Measurements from ENCODE around the gene MESP1.
A peak's percentile ranks its signal among the peaks of the same experiment; 100 is the strongest.

The MESP1 gene

DNA sequence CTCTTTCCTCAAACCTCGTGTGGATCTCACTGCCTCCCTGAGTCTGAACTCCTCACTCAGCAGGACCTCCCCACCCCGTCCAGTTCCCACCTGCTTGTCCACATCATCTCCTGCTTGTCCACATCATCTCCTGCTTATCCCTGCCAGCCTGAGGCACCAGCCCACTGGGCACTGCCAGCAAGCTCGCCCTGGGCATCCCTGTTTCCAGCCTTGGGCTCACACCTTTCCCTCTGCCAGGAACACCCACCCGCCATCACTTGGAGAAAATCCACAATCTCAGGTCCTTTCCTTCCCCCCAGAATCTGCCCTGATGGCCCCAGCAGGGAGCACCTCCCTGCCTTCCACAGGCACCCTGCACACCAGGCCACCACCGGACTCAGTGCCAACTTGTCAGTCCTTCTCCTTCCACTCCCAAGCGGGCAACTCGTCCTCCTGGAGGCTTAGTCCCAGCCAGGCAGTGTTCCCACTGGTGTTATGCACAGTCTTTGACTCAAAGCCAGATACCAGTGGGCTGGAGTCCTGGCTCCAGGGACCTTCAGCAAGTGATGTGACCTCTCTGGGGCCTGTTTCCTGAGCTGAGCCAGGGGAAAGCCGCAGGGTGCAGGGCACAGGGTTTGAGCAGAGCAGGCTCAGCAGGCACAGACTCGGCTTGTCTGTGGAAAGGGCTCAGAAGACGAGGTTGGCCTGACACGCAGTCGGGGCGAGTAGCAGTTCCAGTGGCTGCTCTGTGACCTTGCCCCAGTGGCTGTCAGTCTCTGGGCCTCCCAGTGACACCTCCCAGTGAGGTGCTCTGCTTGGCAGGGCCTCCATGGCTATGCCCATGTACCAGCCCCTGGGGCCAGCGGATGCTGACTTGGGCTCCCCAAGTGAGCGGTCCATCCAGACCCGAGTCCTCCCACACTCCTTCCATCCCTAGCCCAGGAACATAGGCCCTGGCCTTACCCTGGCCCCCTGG lies 15.6 kb upstream of the MESP1 start:
- Histone ChIP-seq H3K18ac (ENCODE audit: low read length) (peak overlapping the region; percentile 16), H3K9ac (ENCODE audit: low read depth, low read length, poor library complexity) (peak overlapping the region; percentile 57), H4K8ac (ENCODE audit: low read depth, low read length) (no peak overlapping the region), H2AK5ac (ENCODE audit: low read depth, low read length) (peak overlapping the region; percentile 90), H3K27ac (replicated peaks; ENCODE audit: low read length) (no peak overlapping the region), H2BK15ac (ENCODE audit: low read length) (no peak overlapping the region), H2AFZ (ENCODE audit: low read length) (no peak overlapping the region), H3K36me3 (replicated peaks in 1 of 2; ENCODE audit: control insufficient read depth in 2 of 2, insufficient read depth in 2 of 2, low read length in 2 of 2) (no peaks in the 10 kb centered on the region), H3K4ac (ENCODE audit: low read length) (no peak overlapping the region), H3K4me3 (ENCODE audit: low read length in 2 of 2) (no peak overlapping the region), H3K27me3 (ENCODE audit: control insufficient read depth in 3 of 3, insufficient read depth in 3 of 3, low read depth in 1 of 3, low read length in 3 of 3) (no peaks in the 10 kb centered on the region), H2BK120ac (ENCODE audit: low read depth, low read length) (no peak overlapping the region), H3K9me3 (replicated peaks in 1 of 2; ENCODE audit: control insufficient read depth in 2 of 2, insufficient read depth in 1 of 2, low read depth in 1 of 2, low read length in 2 of 2) (peaks cover 0 to 3% of the 10 kb centered on the region in 2 donors), H3K4me1 (ENCODE audit: control insufficient read depth in 2 of 2, insufficient read depth in 1 of 2, low read depth in 1 of 2, low read length in 2 of 2) (no peaks in the 10 kb centered on the region), H3K14ac (ENCODE audit: low read length) (no peak overlapping the region), H3K4me2 (ENCODE audit: insufficient read depth, low read length, poor library complexity, severe bottlenecking) (no peak overlapping the region), H4K91ac (ENCODE audit: low read depth, low read length, poor library complexity) (no peak overlapping the region), H3K79me1 (ENCODE audit: low read depth, low read length) (no peaks in the 10 kb centered on the region), H2BK12ac (ENCODE audit: low read length) (no peak overlapping the region), H2BK5ac (ENCODE audit: low read length) (no peak overlapping the region), H3K23ac (ENCODE audit: low read depth, low read length, poor library complexity) (no peak overlapping the region)
- DNase-seq (ENCODE audit: low spot score): no peak
- WGBS, 2 donors (ENCODE audit: extremely low coverage in 2 of 2, insufficient read length in 2 of 2, insufficient replicate concordance in 1 of 2): no CpG with 5 or more reads among the region's 16 CpGs

DNA sequence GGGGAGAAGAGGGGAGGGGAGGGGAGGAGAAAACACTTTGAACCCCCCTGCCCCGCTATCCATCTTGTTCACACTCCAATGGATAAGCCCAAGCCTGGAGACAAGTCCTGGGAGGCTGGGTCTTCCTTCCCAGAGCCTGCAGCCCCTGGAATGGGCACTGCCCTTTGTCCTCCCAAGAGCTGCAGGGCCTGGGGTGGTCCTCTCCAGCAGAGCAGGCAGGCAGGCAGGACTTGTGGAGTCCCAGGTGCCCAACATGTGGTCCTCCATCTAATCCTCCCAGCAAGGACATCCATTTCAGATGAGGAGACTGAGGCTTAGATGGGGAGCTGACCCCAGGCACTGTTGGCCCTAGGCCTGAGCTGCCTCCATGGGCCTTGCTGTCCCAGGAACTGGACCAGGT lies 14.6 kb upstream of the MESP1 start:
- H3K14ac ChIP-seq (ENCODE audit: low read length): no peak overlapping the region
- H3K23ac ChIP-seq (ENCODE audit: low read depth, low read length, poor library complexity): peak overlapping the region; percentile 49
- H2BK15ac ChIP-seq (ENCODE audit: low read length): no peak overlapping the region
- H2AFZ ChIP-seq (ENCODE audit: low read length): no peak overlapping the region
- H2BK12ac ChIP-seq (ENCODE audit: low read length): no peak overlapping the region
- peaks cover 0 to 3% of the 10 kb centered on the region in 2 donors for H3K9me3 ChIP-seq (replicated peaks in 1 of 2; ENCODE audit: control insufficient read depth in 2 of 2, insufficient read depth in 1 of 2, low read depth in 1 of 2, low read length in 2 of 2)
- no peak for DNase-seq (ENCODE audit: low spot score)
- no peaks in the 10 kb centered on the region for H3K36me3 ChIP-seq (replicated peaks in 1 of 2; ENCODE audit: control insufficient read depth in 2 of 2, insufficient read depth in 2 of 2, low read length in 2 of 2)
- H2AK5ac ChIP-seq (ENCODE audit: low read depth, low read length): no peak overlapping the region
- H4K91ac ChIP-seq (ENCODE audit: low read depth, low read length, poor library complexity): no peak overlapping the region
- H3K18ac ChIP-seq (ENCODE audit: low read length): peak overlapping the region; percentile 1
- H3K79me1 ChIP-seq (ENCODE audit: low read depth, low read length): no peaks in the 10 kb centered on the region
- no peaks in the 10 kb centered on the region for H3K27me3 ChIP-seq (ENCODE audit: control insufficient read depth in 3 of 3, insufficient read depth in 3 of 3, low read depth in 1 of 3, low read length in 3 of 3)
- no peak overlapping the region for H3K27ac ChIP-seq (replicated peaks; ENCODE audit: low read length)
- no CpG with 5 or more reads among the region's 1 CpG for WGBS, 2 donors (ENCODE audit: extremely low coverage in 2 of 2, insufficient read length in 2 of 2, insufficient replicate concordance in 1 of 2)
- H2BK5ac ChIP-seq (ENCODE audit: low read length): no peak overlapping the region
- no peak overlapping the region for H3K9ac ChIP-seq (ENCODE audit: low read depth, low read length, poor library complexity)
- no peak overlapping the region for H3K4ac ChIP-seq (ENCODE audit: low read length)
- no peak overlapping the region for H4K8ac ChIP-seq (ENCODE audit: low read depth, low read length)
- H3K4me3 ChIP-seq (ENCODE audit: low read length in 2 of 2): no peak overlapping the region
- H2BK120ac ChIP-seq (ENCODE audit: low read depth, low read length): no peak overlapping the region
- no peak overlapping the region for H3K4me2 ChIP-seq (ENCODE audit: insufficient read depth, low read length, poor library complexity, severe bottlenecking)
- no peaks in the 10 kb centered on the region for H3K4me1 ChIP-seq (ENCODE audit: control insufficient read depth in 2 of 2, insufficient read depth in 1 of 2, low read depth in 1 of 2, low read length in 2 of 2)

DNA sequence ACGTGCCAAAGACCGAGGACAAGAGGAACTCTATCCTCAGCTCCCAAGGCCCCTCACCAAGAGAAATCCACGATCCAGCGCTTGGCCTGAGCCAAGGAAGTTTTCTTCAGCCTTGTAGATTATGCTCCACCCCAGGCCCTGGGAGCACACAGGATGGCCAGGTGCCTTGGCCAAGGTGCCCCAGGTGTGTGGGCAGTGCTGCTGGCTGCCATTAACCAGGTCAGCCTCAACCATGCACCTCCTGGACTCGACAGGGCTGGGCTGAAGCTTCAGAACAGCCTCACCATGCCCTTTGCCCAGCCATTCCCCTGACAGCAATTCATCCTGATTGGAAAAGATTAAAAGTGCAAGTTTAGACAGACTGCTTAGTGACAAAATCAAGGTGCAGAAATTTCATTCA lies 10.9 kb upstream of the MESP1 start:
- peak overlapping the region; percentile 71 for H2AK5ac ChIP-seq (ENCODE audit: low read depth, low read length)
- DNase-seq (ENCODE audit: low spot score): no peak
- no peak overlapping the region for H3K27ac ChIP-seq (replicated peaks; ENCODE audit: low read length)
- peaks cover 0 to 4% of the 10 kb centered on the region in 2 donors for H3K9me3 ChIP-seq (replicated peaks in 1 of 2; ENCODE audit: control insufficient read depth in 2 of 2, insufficient read depth in 1 of 2, low read depth in 1 of 2, low read length in 2 of 2)
- no peak overlapping the region for H2BK15ac ChIP-seq (ENCODE audit: low read length)
- H4K91ac ChIP-seq (ENCODE audit: low read depth, low read length, poor library complexity): no peak overlapping the region
- peaks cover 0 to 9% (median 0%) of the 10 kb centered on the region in 3 experiments for H3K27me3 ChIP-seq (ENCODE audit: control insufficient read depth in 3 of 3, insufficient read depth in 3 of 3, low read depth in 1 of 3, low read length in 3 of 3)
- H2AFZ ChIP-seq (ENCODE audit: low read length): no peak overlapping the region
- peak overlapping the region; percentile 77 for H2BK5ac ChIP-seq (ENCODE audit: low read length)
- no peak overlapping the region for H4K8ac ChIP-seq (ENCODE audit: low read depth, low read length)
- H3K79me1 ChIP-seq (ENCODE audit: low read depth, low read length): no peaks in the 10 kb centered on the region
- peak overlapping the region; percentile 48 for H3K18ac ChIP-seq (ENCODE audit: low read length)
- no peak overlapping the region for H2BK120ac ChIP-seq (ENCODE audit: low read depth, low read length)
- H3K23ac ChIP-seq (ENCODE audit: low read depth, low read length, poor library complexity): no peak overlapping the region
- H3K4me3 ChIP-seq (ENCODE audit: low read length in 2 of 2): no peak overlapping the region
- H3K9ac ChIP-seq (ENCODE audit: low read depth, low read length, poor library complexity): no peak overlapping the region
- H2BK12ac ChIP-seq (ENCODE audit: low read length): peak overlapping the region; percentile 22
- H3K4me2 ChIP-seq (ENCODE audit: insufficient read depth, low read length, poor library complexity, severe bottlenecking): no peak overlapping the region
- H3K4ac ChIP-seq (ENCODE audit: low read length): no peak overlapping the region
- WGBS, 2 donors (ENCODE audit: extremely low coverage in 2 of 2, insufficient read length in 2 of 2, insufficient replicate concordance in 1 of 2): no CpG with 5 or more reads among the region's 5 CpGs
- H3K4me1 ChIP-seq (ENCODE audit: control insufficient read depth in 2 of 2, insufficient read depth in 1 of 2, low read depth in 1 of 2, low read length in 2 of 2): no peaks in the 10 kb centered on the region
- H3K36me3 ChIP-seq (replicated peaks in 1 of 2; ENCODE audit: control insufficient read depth in 2 of 2, insufficient read depth in 2 of 2, low read length in 2 of 2): no peaks in the 10 kb centered on the region
- H3K14ac ChIP-seq (ENCODE audit: low read length): peak overlapping the region; percentile 8

DNA sequence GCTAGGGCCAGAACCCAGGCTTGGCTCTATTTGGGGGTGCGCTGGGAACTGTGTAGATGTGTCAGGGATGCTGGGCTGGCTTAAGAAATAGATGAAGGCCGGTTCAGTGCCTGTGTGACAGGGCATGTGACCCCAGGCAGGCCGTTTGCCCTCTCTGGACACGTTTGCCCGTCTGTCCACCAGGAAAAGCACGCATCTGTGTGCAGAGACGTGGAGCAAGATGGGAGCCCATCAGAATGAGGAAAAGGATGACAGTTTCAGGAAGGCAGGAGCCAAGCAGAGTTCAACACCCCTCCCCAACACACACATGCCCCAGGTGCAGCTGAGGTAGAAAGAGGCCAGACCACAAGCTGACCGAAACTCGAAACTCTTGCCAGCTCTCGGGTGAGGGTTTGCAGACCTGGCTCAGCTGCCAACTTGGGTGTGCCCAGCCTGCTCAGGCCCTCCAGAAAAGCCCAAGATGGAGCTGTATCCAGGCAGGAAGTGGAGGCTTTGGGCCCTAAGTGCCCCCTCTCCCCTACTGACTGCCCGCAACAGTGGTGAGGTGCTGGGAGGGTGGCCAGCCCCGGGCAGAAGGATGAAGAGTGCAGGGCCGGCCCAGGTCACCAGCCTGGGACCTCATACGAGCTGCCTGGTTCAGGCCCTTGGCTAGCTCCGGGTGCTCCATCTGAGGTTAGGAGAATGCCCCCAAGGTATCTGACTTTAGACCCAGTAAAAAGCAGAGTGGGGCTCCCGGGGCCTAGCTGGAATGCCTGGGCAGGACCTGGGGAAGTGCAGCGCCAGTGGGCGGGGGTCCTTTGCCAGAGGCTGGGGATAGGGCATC lies 10.2 kb upstream of the MESP1 start:
- Histone ChIP-seq H2AK5ac (ENCODE audit: low read depth, low read length) (peak overlapping the region; percentile 71), H4K91ac (ENCODE audit: low read depth, low read length, poor library complexity) (no peak overlapping the region), H3K9me3 (replicated peaks in 1 of 2; ENCODE audit: control insufficient read depth in 2 of 2, insufficient read depth in 1 of 2, low read depth in 1 of 2, low read length in 2 of 2) (peaks cover 0 to 4% of the 10 kb centered on the region in 2 donors), H3K4me3 (ENCODE audit: low read length in 2 of 2) (no peak overlapping the region), H3K18ac (ENCODE audit: low read length) (no peak overlapping the region), H2BK12ac (ENCODE audit: low read length) (no peak overlapping the region), H3K23ac (ENCODE audit: low read depth, low read length, poor library complexity) (no peak overlapping the region), H3K4me1 (ENCODE audit: control insufficient read depth in 2 of 2, insufficient read depth in 1 of 2, low read depth in 1 of 2, low read length in 2 of 2) (no peaks in the 10 kb centered on the region), H2BK5ac (ENCODE audit: low read length) (peak overlapping the region; percentile 77), H3K4me2 (ENCODE audit: insufficient read depth, low read length, poor library complexity, severe bottlenecking) (no peak overlapping the region), H3K27ac (replicated peaks; ENCODE audit: low read length) (no peak overlapping the region), H3K14ac (ENCODE audit: low read length) (peak overlapping the region; percentile 25), H2BK15ac (ENCODE audit: low read length) (no peak overlapping the region), H3K4ac (ENCODE audit: low read length) (no peak overlapping the region), H3K9ac (ENCODE audit: low read depth, low read length, poor library complexity) (no peak overlapping the region), H2BK120ac (ENCODE audit: low read depth, low read length) (no peak overlapping the region), H3K79me1 (ENCODE audit: low read depth, low read length) (no peaks in the 10 kb centered on the region), H3K36me3 (replicated peaks in 1 of 2; ENCODE audit: control insufficient read depth in 2 of 2, insufficient read depth in 2 of 2, low read length in 2 of 2) (no peaks in the 10 kb centered on the region), H2AFZ (ENCODE audit: low read length) (peak overlapping the region; percentile 24), H3K27me3 (ENCODE audit: control insufficient read depth in 3 of 3, insufficient read depth in 3 of 3, low read depth in 1 of 3, low read length in 3 of 3) (peaks cover 0 to 9% (median 0%) of the 10 kb centered on the region in 3 experiments), H4K8ac (ENCODE audit: low read depth, low read length) (no peak overlapping the region)
- no peak for DNase-seq (ENCODE audit: low spot score)
- no CpG with 5 or more reads among the region's 18 CpGs for WGBS, 2 donors (ENCODE audit: extremely low coverage in 2 of 2, insufficient read length in 2 of 2, insufficient replicate concordance in 1 of 2)
